Measurements from ENCODE around the gene SIK2.

DNA sequence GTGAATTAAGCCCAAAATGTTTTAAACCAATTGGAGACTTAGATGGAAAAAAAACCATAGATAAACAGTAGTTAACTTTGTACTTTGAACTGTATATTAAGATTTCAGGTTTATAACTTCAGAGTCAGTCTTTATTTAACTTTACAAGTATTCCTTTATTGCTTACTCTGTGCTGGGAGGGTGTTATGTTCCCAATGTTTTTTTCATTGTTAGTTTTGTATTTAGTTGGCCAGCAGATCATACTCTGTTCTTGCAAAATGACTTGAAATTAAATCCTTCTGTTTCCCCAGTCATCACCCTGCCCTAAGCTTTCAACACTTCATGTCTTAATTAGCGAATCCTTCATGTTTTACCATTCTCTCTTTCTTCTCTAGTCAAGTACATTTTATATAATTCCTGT, 25.3 kb downstream of the SIK2 start:
- TF ChIP-seq, protein P1, sequence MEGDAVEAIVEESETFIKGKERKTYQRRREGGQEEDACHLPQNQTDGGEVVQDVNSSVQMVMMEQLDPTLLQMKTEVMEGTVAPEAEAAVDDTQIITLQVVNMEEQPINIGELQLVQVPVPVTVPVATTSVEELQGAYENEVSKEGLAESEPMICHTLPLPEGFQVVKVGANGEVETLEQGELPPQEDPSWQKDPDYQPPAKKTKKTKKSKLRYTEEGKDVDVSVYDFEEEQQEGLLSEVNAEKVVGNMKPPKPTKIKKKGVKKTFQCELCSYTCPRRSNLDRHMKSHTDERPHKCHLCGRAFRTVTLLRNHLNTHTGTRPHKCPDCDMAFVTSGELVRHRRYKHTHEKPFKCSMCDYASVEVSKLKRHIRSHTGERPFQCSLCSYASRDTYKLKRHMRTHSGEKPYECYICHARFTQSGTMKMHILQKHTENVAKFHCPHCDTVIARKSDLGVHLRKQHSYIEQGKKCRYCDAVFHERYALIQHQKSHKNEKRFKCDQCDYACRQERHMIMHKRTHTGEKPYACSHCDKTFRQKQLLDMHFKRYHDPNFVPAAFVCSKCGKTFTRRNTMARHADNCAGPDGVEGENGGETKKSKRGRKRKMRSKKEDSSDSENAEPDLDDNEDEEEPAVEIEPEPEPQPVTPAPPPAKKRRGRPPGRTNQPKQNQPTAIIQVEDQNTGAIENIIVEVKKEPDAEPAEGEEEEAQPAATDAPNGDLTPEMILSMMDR (IDR thresholded peaks at IDR 0.05) = no peak
- no peak for TF ChIP-seq POLR2A (IDR thresholded peaks at IDR 0.05)

Measured in thyroid gland (tissue), 4 donors.